Esophagus muscularis mucosa (tissue), 4 donors: Measurements from ENCODE around the gene NR2E3. TPM values are rescaled to one million over a fixed set of nuclear protein-coding genes. Genes with fewer than 3 reads are reported as not detected.

Experiments
- DNase-seq: peaks from one replicate; pipeline ENCODE4 v3.0.0-alpha.2; 2017; ENCODE audit errors: extremely low spot score
- H3K27ac ChIP-seq, 4 donors: fragments of 200-600 bp; sonication (generic); replicated peaks in 1 of 4; 1 replicate in 3 of 4; 2 replicates in 1 of 4; pipeline ENCODE4 v1.5.1; 2016 to 2019; ENCODE audit warnings: mild to moderate bottlenecking in 1 of 4
- H3K27me3 ChIP-seq, 4 donors: fragments of 200-600 bp; sonication (generic); one replicate each; pipeline versions ENCODE4 v1.5.1 to v1.6.0; 2016 to 2019
- H3K36me3 ChIP-seq, 4 donors: fragments of 200-600 bp; sonication (generic); one replicate each; pipeline ENCODE4 v1.5.1; 2016 to 2019
- H3K4me1 ChIP-seq, 4 donors: fragments of 200-600 bp; sonication (generic); one replicate each; pipeline ENCODE4 v1.5.1; 2016 to 2019
- H3K4me3 ChIP-seq, 4 donors: fragments of 200-600 bp; sonication (generic); 1 replicate in 2 of 4; 2 replicates in 2 of 4; pipeline ENCODE4 v1.5.1; 2016 to 2019; ENCODE audit warnings: mild to moderate bottlenecking in 4 of 4, moderate library complexity in 1 of 4
- H3K9me3 ChIP-seq, 4 donors: fragments of 200-600 bp; sonication (generic); 1 replicate in 3 of 4; 2 replicates in 1 of 4; pipeline ENCODE4 v1.5.1; 2016 to 2019
- CTCF ChIP-seq, 3 experiments: fragments of 200-600 bp in 2 of 3; fragments of 450-650 bp in 1 of 3; sonication (generic) in 2 of 3; IDR thresholded peaks; one replicate each; pipeline ENCODE4 v1.5.1; 2017 to 2019; ENCODE audit warnings: antibody characterized with exemption in 3 of 3, mild to moderate bottlenecking in 2 of 3, moderate library complexity in 1 of 3
- EP300 ChIP-seq: sonication (generic); formaldehyde crosslinking; IDR thresholded peaks from one replicate; pipeline ENCODE4 v1.6.1; 2017; ENCODE audit warnings: antibody characterized with exemption
- POLR2A ChIP-seq: fragments of 450-650 bp; IDR thresholded peaks from one replicate; pipeline ENCODE4 v1.6.1; 2017; ENCODE audit warnings: antibody characterized with exemption, moderate library complexity, mild to moderate bottlenecking, low read depth
- POLR2AphosphoS5 ChIP-seq, 2 donors: sonication (generic); formaldehyde crosslinking; IDR thresholded peaks; one replicate each; pipeline ENCODE4 v1.6.1; 2017; ENCODE audit warnings: antibody characterized with exemption in 2 of 2
- WGBS: methylation state at CpG from one replicate; pipeline ENCODE4 v1.1.5; 2018; 5-methylcytosine and 5-hydroxymethylcytosine counted together
- intact Hi-C: fragments of 100-400 bp; cut with DNase I; formaldehyde crosslinking; loops from one replicate; pipeline ENCODE4 v1.15.1; 2023
- total RNA-seq, 4 donors: library from RNA; depleted of rRNA; stranded (reverse); fragments of >200 nt; gene quantifications; one replicate each; pipeline versions ENCODE4 v1.1.0 to v1.2.1, GENCODE V29; 2016

NR2E3 gene
- total RNA-seq, 4 donors from 2014 or later, result not detected

- TF ChIP-seq POLR2AphosphoS5 (IDR thresholded peaks at IDR 0.05), result no peak
- no peak for TF ChIP-seq EP300
- no peak for TF ChIP-seq CTCF (IDR thresholded peaks at IDR 0.05)
- no peak for TF ChIP-seq POLR2A
- intact Hi-C loops, result no loop called here
- WGBS, result 86% methylated on average over 1 of the region's 1 CpG
Measured at GRCh38 chr15:71773206-71773859, 37.0 kb upstream of the NR2E3 start.

GRCh38 chr15:71775856-71776255 is 34.5 kb upstream of the NR2E3 start:
- intact Hi-C loops, result no loop called here
- H3K4me3 ChIP-seq, result no peak overlapping the region
- H3K36me3 ChIP-seq, result peaks cover 0 to 10% (median 0%) of the 10 kb centered on the region in 4 donors
- H3K27ac ChIP-seq, result no peak overlapping the region
- no peaks in the 10 kb centered on the region for H3K27me3 ChIP-seq
- no peak for DNase-seq
- TF ChIP-seq EP300 (no peak), POLR2AphosphoS5 (IDR thresholded peaks at IDR 0.05) (no peak), CTCF (IDR thresholded peaks at IDR 0.05) (no peak), POLR2A (no peak)
- H3K4me1 ChIP-seq, result peaks cover 0 to 6% (median 5%) of the 10 kb centered on the region in 4 donors
- H3K9me3 ChIP-seq, result no peaks in the 10 kb centered on the region

More at GRCh38 chr15:71773206-71773859, 37.0 kb upstream of the NR2E3 start:
- Histone ChIP-seq H3K36me3 (peaks cover 0 to 10% (median 0%) of the 10 kb centered on the region in 4 donors), H3K4me3 (no peak overlapping the region), H3K27ac (no peak overlapping the region), H3K27me3 (no peaks in the 10 kb centered on the region), H3K4me1 (no peaks in the 10 kb centered on the region), H3K9me3 (no peaks in the 10 kb centered on the region)
- no peak for DNase-seq

- TF ChIP-seq POLR2AphosphoS5 (IDR thresholded peaks at IDR 0.05) (no peak), EP300 (no peak), CTCF (IDR thresholded peaks at IDR 0.05) (no peak), POLR2A (no peak)
- Histone ChIP-seq H3K27me3 (no peaks in the 10 kb centered on the region), H3K9me3 (no peaks in the 10 kb centered on the region), H3K27ac (no peak overlapping the region), H3K4me1 (peaks cover 0 to 6% (median 5%) of the 10 kb centered on the region in 4 donors), H3K4me3 (no peak overlapping the region), H3K36me3 (peaks cover 0 to 9% (median 0%) of the 10 kb centered on the region in 4 donors)
- 53% methylated on average over 3 of the region's 3 CpGs for WGBS
- DNase-seq, result no peak
- intact Hi-C loops, result no loop called here
Measured at GRCh38 chr15:71776304-71776703, 34.0 kb upstream of the NR2E3 start.

GRCh38 chr15:71777216-71777943 is 33.0 kb upstream of the NR2E3 start:
- Histone ChIP-seq H3K27ac (no peak overlapping the region), H3K27me3 (no peaks in the 10 kb centered on the region), H3K4me3 (no peak overlapping the region), H3K9me3 (no peaks in the 10 kb centered on the region), H3K4me1 (peaks cover 0 to 6% (median 5%) of the 10 kb centered on the region in 4 donors), H3K36me3 (no peaks in the 10 kb centered on the region)
- intact Hi-C loops, result no loop called here
- no peak for TF ChIP-seq POLR2A
- TF ChIP-seq POLR2AphosphoS5 (IDR thresholded peaks at IDR 0.05), result no peak
- TF ChIP-seq CTCF (IDR thresholded peaks at IDR 0.05), result no peak
- no peak for TF ChIP-seq EP300
- DNase-seq, result no peak
- WGBS, result 89% methylated on average over 8 of the region's 16 CpGs
